Gastrocnemius medialis (tissue), 4 donors: ENCODE data around the gene CNNM3. TPM values are rescaled to one million over a fixed set of nuclear protein-coding genes. Genes with fewer than 3 reads are reported as not detected.

Source experiments
- ATAC-seq, 2 donors: fragments of 150-250 bp; one replicate each; pipeline ENCODE4 v1.9.1; 2016
- DNase-seq, 2 donors: peaks; one replicate each; pipeline ENCODE4 v3.0.0-alpha.2; 2019
- H3K27ac ChIP-seq, 4 donors: fragments of 200-600 bp; sonication (generic); 1 replicate in 1 of 4; 2 replicates in 3 of 4; pipeline ENCODE4 v1.5.1; 2016 to 2018; ENCODE audit warnings: mild to moderate bottlenecking in 2 of 4, moderate library complexity in 1 of 4
- H3K27me3 ChIP-seq, 3 donors: fragments of 200-600 bp; sonication (generic) in 2 of 3; 1 replicate in 1 of 3; 2 replicates in 2 of 3; pipeline versions ENCODE4 v1.5.1 to v1.6.0; 2016 to 2019; ENCODE audit warnings: mild to moderate bottlenecking in 1 of 3, moderate library complexity in 1 of 3
- H3K36me3 ChIP-seq, 2 donors: fragments of 200-600 bp; sonication (generic) in 1 of 2; one replicate each; pipeline ENCODE4 v1.5.1; 2017 to 2018
- H3K4me1 ChIP-seq, 2 donors: fragments of 200-600 bp; sonication (generic) in 1 of 2; one replicate each; pipeline ENCODE4 v1.5.1; 2016 to 2017; ENCODE audit warnings: mild to moderate bottlenecking in 2 of 2
- H3K4me3 ChIP-seq, 4 donors: fragments of 200-600 bp; sonication (generic) in 3 of 4; 1 replicate in 1 of 4; 2 replicates in 3 of 4; pipeline ENCODE4 v1.5.1; 2016 to 2019; ENCODE audit warnings: mild to moderate bottlenecking in 2 of 4
- H3K9me3 ChIP-seq, 3 donors: fragments of 200-600 bp; sonication (generic) in 2 of 3; 1 replicate in 1 of 3; 2 replicates in 2 of 3; pipeline ENCODE4 v1.5.1; 2016 to 2019
- POLR2A ChIP-seq, 2 donors: fragments of 450-650 bp; IDR thresholded peaks; one replicate each; pipeline ENCODE4 v1.6.1; 2017; ENCODE audit warnings: antibody characterized with exemption in 2 of 2, mild to moderate bottlenecking in 2 of 2, moderate library complexity in 2 of 2
- in situ Hi-C, 4 donors: fragments of 200-750 bp; cut with MboI; loops; one replicate each; pipeline versions ENCODE4 v1.15.0 to v1.8.0; 2017; ENCODE audit warnings: low sequenced_read_pairs in 4 of 4
- intact Hi-C: fragments of 100-400 bp; cut with DNase I; formaldehyde crosslinking; loops from one replicate; pipeline ENCODE4 v1.15.1; 2023; ENCODE audit warnings: low total_unique reads
- microRNA counts, 2 donors: library from miRNA; unstranded; fragments of <30 nt; microRNA quantifications; one replicate each; lab custom pipeline; 2016
- microRNA-seq, 2 donors: library from miRNA; unstranded; fragments of <30 nt; microRNA quantifications; one replicate each; pipeline ENCODE4, GENCODE V29; 2016; ENCODE audit warnings: borderline replicate concordance in 2 of 2
- total RNA-seq, 4 donors: library from RNA; depleted of rRNA; stranded (reverse); fragments of >200 nt; gene quantifications; one replicate each; pipeline versions ENCODE4 v1.1.0 to v1.2.3, GENCODE V29; 2016
- TF ChIP-seq, protein P1 (sequence below), 5 experiments: fragments of 450-650 bp in 3 of 5; fragments of 200-600 bp in 2 of 5; sonication (generic) in 2 of 5; IDR thresholded peaks in 4 of 5; conservative IDR thresholded peaks in 1 of 5; 1 replicate in 4 of 5; 2 replicates in 1 of 5; pipeline ENCODE4 v1.5.1; 2016 to 2019; ENCODE audit warnings: antibody characterized with exemption in 5 of 5, mild to moderate bottlenecking in 3 of 5, moderate library complexity in 3 of 5

The CNNM3 gene
- total RNA-seq, 4 donors from 2014 or later, result 3.3 to 9.8 (median 8.6) TPM

DNA sequence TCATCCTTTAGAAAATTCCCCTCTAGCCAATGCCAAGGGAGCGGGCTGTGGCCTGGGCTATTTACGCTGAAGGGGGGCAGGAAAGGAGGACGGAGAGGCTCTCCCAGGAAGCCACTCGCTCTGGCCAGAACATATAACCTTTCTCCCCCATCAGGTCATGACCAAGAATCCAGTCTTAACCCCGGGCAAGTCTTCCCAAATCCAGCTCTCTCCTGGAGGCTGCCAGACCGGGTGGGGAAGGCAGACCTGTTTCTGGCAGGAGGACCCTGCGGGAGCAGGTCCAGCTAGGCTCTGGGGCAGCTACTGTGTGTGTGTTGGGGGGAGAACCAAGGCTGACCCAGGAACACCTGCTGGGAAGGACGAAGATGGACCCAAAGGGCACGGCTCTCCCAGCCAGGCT is 67.2 kb downstream of the CNNM3 start:
- no peak for DNase-seq
- Histone ChIP-seq H3K27ac (no peak overlapping the region), H3K36me3 (no peaks in the 10 kb centered on the region)

More for the DNA sequence above, 67.2 kb downstream of the CNNM3 start:
- in situ Hi-C loops, result no loop called here
- H3K9me3 ChIP-seq, result no peaks in the 10 kb centered on the region
- intact Hi-C loops, result no loop called here
- TF ChIP-seq, protein P1, sequence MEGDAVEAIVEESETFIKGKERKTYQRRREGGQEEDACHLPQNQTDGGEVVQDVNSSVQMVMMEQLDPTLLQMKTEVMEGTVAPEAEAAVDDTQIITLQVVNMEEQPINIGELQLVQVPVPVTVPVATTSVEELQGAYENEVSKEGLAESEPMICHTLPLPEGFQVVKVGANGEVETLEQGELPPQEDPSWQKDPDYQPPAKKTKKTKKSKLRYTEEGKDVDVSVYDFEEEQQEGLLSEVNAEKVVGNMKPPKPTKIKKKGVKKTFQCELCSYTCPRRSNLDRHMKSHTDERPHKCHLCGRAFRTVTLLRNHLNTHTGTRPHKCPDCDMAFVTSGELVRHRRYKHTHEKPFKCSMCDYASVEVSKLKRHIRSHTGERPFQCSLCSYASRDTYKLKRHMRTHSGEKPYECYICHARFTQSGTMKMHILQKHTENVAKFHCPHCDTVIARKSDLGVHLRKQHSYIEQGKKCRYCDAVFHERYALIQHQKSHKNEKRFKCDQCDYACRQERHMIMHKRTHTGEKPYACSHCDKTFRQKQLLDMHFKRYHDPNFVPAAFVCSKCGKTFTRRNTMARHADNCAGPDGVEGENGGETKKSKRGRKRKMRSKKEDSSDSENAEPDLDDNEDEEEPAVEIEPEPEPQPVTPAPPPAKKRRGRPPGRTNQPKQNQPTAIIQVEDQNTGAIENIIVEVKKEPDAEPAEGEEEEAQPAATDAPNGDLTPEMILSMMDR (IDR thresholded peaks at IDR 0.05 in 4 of 5, conservative IDR thresholded peaks at IDR 0.05 in 1 of 5), result no peak
- no peak for TF ChIP-seq POLR2A (IDR thresholded peaks at IDR 0.05)
- H3K27me3 ChIP-seq, result no peaks in the 10 kb centered on the region
- no peak overlapping the region for H3K4me3 ChIP-seq
- peaks cover 13 to 14% of the 10 kb centered on the region in 2 donors for H3K4me1 ChIP-seq
- no peak for ATAC-seq

MicroRNA genes within 50 kb of the gene (microRNA counts, 767-probe panel; counts per million panel counts)
- microRNA hsa-miR-3127-5p (lab: Ali Mortazavi, UCI), result 356 to 448 counts per million in 2 donors

Small RNA genes within 50 kb of the gene (microRNA-seq; reads per million reads assigned to microRNA genes)
- gene MIR3127, result 10.6 to 13.7 reads per million in 2 donors

Other genes with a start within 250 kb of the CNNM3 start
- 10 to 100 TPM; 49.4 to 76.9 (median 60.4) TPM for gene KANSL3, start 178.0 kb upstream of the CNNM3 start, total RNA-seq
- gene FER1L5, start 173.5 kb upstream of the CNNM3 start, total RNA-seq, result not detected
- 10 to 100 TPM in 3 of 4 donors, 1 to 10 TPM in 1; 8.8 to 17.3 (median 16.4) TPM for gene LMAN2L, start 76.2 kb upstream of the CNNM3 start, total RNA-seq
- 10 to 100 TPM in 2 of 4 donors, 1 to 10 TPM in 2; 5.4 to 20.1 (median 9.1) TPM for gene CNNM4, start 55.4 kb upstream of the CNNM3 start, total RNA-seq
- gene ANKRD23, start 27.8 kb downstream of the CNNM3 start, total RNA-seq, result 1,000 to 10,000 TPM in 2 of 4 donors, 100 to 1,000 TPM in 2; 642 to 1,565 (median 923) TPM
- 10 to 100 TPM; 25.8 to 50.6 (median 43.8) TPM for gene ANKRD39, start 41.7 kb downstream of the CNNM3 start, total RNA-seq
- gene SEMA4C, start 53.8 kb downstream of the CNNM3 start, total RNA-seq, result 1 to 10 TPM; 3.2 to 8.6 (median 6.5) TPM
- under 1 TPM in 1 of 4 donors, not detected in 3; 0.84 TPM for gene FAM178B, start 170.3 kb downstream of the CNNM3 start, total RNA-seq